Natural killer cell (primary cell): ENCODE data around the gene SMAD2. TPM values are rescaled to one million over a fixed set of nuclear protein-coding genes. Genes with fewer than 3 reads are reported as not detected.

Source experiments
- ATAC-seq, 3 donors: fragments of 150-1000 bp in 2 of 3; fragments of 200-7000 bp in 1 of 3; cut with Tn5 transposase; 1 replicate in 1 of 3; 2 replicates in 2 of 3; pipeline ENCODE4 v1.10.0; 2021; ENCODE audit warnings: mild to moderate bottlenecking in 2 of 3, moderate library complexity in 2 of 3
- DNase-seq, 2 donors: peaks; one replicate each; pipeline versions ENCODE4 v3.0.0 to v3.0.0-alpha.2; 2013 to 2021; ENCODE audit warnings: mixed read lengths in 1 of 2
- H3K27ac ChIP-seq: one replicate; pipeline ENCODE4 v1.5.1; 2013; ENCODE audit warnings: mild to moderate bottlenecking, low read length
- H3K27me3 ChIP-seq: one replicate; pipeline ENCODE4 v1.6.1; 2013; ENCODE audit warnings: low read length; ENCODE audit not compliant: control insufficient read depth, insufficient read depth
- H3K36me3 ChIP-seq: one replicate; pipeline ENCODE4 v1.6.1; 2013; ENCODE audit warnings: low read length; ENCODE audit not compliant: control insufficient read depth, insufficient read depth
- H3K4me1 ChIP-seq: one replicate; pipeline ENCODE4 v1.6.1; 2013; ENCODE audit warnings: low read length; ENCODE audit not compliant: control insufficient read depth, insufficient read depth
- H3K4me3 ChIP-seq: one replicate; pipeline ENCODE4 v1.5.1; 2013; ENCODE audit warnings: low read length
- H3K9me3 ChIP-seq: one replicate; pipeline ENCODE4 v1.6.1; 2013; ENCODE audit warnings: low read length; ENCODE audit not compliant: control insufficient read depth, insufficient read depth
- H3K27ac Mint-ChIP-seq, 2 donors: one replicate each; pipeline ENCODE4 v1.8.0; 2022; ENCODE audit warnings: mild to moderate bottlenecking in 2 of 2, mixed read lengths in 2 of 2, moderate library complexity in 1 of 2
- H3K27me3 Mint-ChIP-seq, 2 donors: one replicate each; pipeline ENCODE4 v1.8.0; 2022; ENCODE audit warnings: low read depth in 2 of 2, mixed read lengths in 2 of 2
- H3K36me3 Mint-ChIP-seq: one replicate; pipeline ENCODE4 v1.8.0; 2022; ENCODE audit warnings: mixed read lengths
- H3K4me1 Mint-ChIP-seq, 2 donors: one replicate each; pipeline ENCODE4 v1.8.0; 2022; ENCODE audit warnings: mixed read lengths in 2 of 2
- H3K4me3 Mint-ChIP-seq: one replicate; pipeline ENCODE4 v1.8.0; 2022; ENCODE audit warnings: mild to moderate bottlenecking, moderate library complexity, mixed read lengths
- H3K9me3 Mint-ChIP-seq, 2 donors: one replicate each; pipeline ENCODE4 v1.8.0; 2022; ENCODE audit warnings: mixed read lengths in 2 of 2
- CTCF ChIP-seq: fragments of 200-600 bp; IDR thresholded peaks from one replicate; pipeline ENCODE4 v1.8.0; 2022; ENCODE audit warnings: antibody characterized with exemption
- WGBS: methylation state at CpG from one replicate; pipeline ENCODE4 v1.1.7; 2013; ENCODE audit warnings: missing lambda C conversion rate; ENCODE audit not compliant: insufficient coverage; 5-methylcytosine and 5-hydroxymethylcytosine counted together
- intact Hi-C: fragments of 100-400 bp; cut with micrococcal nuclease; formaldehyde crosslinking; loops from one replicate; pipeline ENCODE4 v1.14.2; 2022
- total RNA-seq, 4 donors: library from RNA; stranded (reverse); fragments of 120-200 nt in 1 of 4; gene quantifications; one replicate each; pipeline versions ENCODE4 v1.2.3 to v1.2.4, GENCODE V29; 2013 to 2022

The SMAD2 gene
- total RNA-seq, 3 donors from 2014 or later (not counting 1 experiment from before 2014, with no cell fraction given): 138 to 160 (median 148) TPM

DNA sequence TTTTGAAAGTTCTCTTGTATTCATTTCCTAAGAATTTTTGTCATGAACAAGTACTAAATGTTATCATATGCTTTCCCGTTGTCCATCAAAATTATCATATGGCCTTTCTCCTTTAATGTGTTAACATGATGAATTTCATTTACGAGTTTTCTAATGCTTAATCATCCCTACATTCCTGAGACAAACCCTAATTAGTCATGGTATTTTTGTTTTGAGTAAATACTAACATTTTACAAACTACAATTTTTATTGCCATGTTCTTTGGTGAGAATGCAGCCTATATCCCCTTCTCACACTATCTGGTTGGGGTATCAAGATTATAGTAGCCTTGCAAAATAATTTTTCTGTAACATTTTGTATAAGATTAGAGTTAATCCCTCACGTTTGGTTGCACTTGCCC lies 14.5 kb downstream of the SMAD2 start:
- TF ChIP-seq CTCF: no peak
- Histone ChIP-seq H3K27ac (no peak overlapping the region), H3K36me3 (no peaks in the 10 kb centered on the region), H3K9me3 (no peaks in the 10 kb centered on the region), H3K27me3 (no peaks in the 10 kb centered on the region), H3K4me1 (peaks cover 12% of the 10 kb centered on the region), H3K4me3 (no peak overlapping the region)
- peak overlapping the region; percentile 22 to 71 for H3K27ac Mint-ChIP-seq
- H3K9me3 Mint-ChIP-seq: no peaks in the 10 kb centered on the region
- no peak for DNase-seq
- WGBS: 89% methylated on average over 1 of the region's 3 CpGs
- no peak overlapping the region for H3K4me3 Mint-ChIP-seq
- no peak for ATAC-seq
- H3K4me1 Mint-ChIP-seq: peaks cover 65 to 79% of the 10 kb centered on the region in 2 donors
- H3K36me3 Mint-ChIP-seq: no peaks in the 10 kb centered on the region
- H3K27me3 Mint-ChIP-seq: no peaks in the 10 kb centered on the region
- intact Hi-C loops: no loop called here

DNA sequence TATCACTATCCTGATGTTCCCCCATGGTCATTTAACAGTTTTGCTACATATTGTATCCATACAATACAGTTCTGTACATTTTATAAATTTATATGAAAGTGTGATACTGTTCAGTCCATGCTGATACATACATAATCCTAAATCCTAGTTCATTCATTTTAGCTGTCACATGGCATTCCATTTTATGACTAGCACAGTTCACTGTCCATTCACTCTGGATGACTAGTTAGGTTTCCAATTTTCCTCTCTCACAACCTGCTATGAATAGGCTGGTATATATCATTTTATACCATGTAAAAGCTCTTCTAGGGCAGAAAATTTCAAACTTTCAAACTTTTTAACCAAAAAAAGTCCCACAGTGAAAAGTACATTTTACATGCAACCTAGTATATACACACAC lies 15.2 kb downstream of the SMAD2 start:
- Mint-ChIP-seq H3K9me3 (no peaks in the 10 kb centered on the region), H3K4me3 (no peak overlapping the region), H3K27ac (peak overlapping the region; percentile 22 to 71), H3K36me3 (no peaks in the 10 kb centered on the region), H3K27me3 (no peaks in the 10 kb centered on the region), H3K4me1 (peaks cover 69 to 77% of the 10 kb centered on the region in 2 donors)
- Histone ChIP-seq H3K27ac (no peak overlapping the region), H3K36me3 (peaks cover 2% of the 10 kb centered on the region), H3K27me3 (no peaks in the 10 kb centered on the region), H3K4me3 (no peak overlapping the region), H3K9me3 (no peaks in the 10 kb centered on the region), H3K4me1 (peaks cover 12% of the 10 kb centered on the region)
- TF ChIP-seq CTCF: no peak
- DNase-seq: no peak
- no peak for ATAC-seq
- intact Hi-C loops: no loop called here

GRCh38 chr18:47912794-47913585 lies 17.5 kb downstream of the SMAD2 start:
- no peaks in the 10 kb centered on the region for H3K9me3 Mint-ChIP-seq

More at GRCh38 chr18:47912794-47913585, 17.5 kb downstream of the SMAD2 start:
- no peaks in the 10 kb centered on the region for H3K9me3 ChIP-seq
- Mint-ChIP-seq H3K4me3 (peak overlapping the region; percentile 18), H3K27me3 (no peaks in the 10 kb centered on the region), H3K27ac (peak overlapping the region; percentile 70 to 82), H3K4me1 (peaks cover 67 to 75% of the 10 kb centered on the region in 2 donors), H3K36me3 (no peaks in the 10 kb centered on the region)
- no peak for TF ChIP-seq CTCF
- H3K4me3 ChIP-seq: no peak overlapping the region
- no peaks in the 10 kb centered on the region for H3K27me3 ChIP-seq
- WGBS: 93% methylated on average over 8 of the region's 11 CpGs
- ATAC-seq: peak in 1 of 3 donors; percentile 37
- peaks cover 2% of the 10 kb centered on the region for H3K36me3 ChIP-seq
- peaks cover 9% of the 10 kb centered on the region for H3K4me1 ChIP-seq
- no peak overlapping the region for H3K27ac ChIP-seq
- DNase-seq: no peak
- intact Hi-C loops: no loop called here
